HG03045 (cell line): ENCODE results near the gene KIF25.
"Not testable (repeated sequence)": the region's sequence is repeated elsewhere in the genome, so short reads cannot be mapped to it uniquely, and the experiment has no call there.

Experiments used
- ATAC-seq: cut with Tn5 transposase; IDR thresholded peaks from one replicate; pipeline ENCODE4 v1.9.1; 2021; ENCODE audit warnings: mild to moderate bottlenecking, moderate library complexity; ENCODE audit not compliant: unreplicated experiment

KIF25 gene

DNA sequence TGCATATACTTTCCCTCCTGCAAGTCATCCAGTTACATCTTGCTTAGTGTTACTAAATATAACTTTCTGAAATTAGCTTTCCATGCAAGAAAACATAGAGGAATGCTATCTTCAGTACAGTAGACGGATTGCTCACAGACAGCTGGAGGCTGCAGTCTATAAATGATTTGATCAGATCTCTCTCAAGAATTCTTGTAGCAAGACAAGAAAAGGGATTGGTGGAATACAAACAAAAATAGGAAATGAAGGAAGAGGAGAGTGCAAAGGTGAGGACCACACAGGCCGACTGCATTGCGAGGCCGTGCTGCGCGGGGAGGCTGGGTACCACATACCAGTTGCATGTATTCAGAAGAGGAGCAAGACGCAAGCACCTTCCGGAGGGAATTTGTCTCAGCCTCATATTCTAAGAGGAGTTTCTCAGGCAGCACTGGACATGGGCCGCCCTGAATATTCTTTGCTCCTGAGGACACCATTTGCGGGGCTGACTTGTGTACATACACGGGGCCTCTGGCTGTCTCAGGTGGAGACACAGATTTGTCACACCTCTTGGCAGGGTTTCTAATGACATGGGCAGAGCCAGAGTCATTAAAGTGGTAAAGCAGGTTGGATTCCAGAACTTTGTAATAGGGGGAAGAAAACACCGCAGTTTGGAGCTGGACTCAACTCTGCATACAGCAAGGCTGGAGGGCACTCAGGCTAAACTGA is 22.7 kb upstream of the KIF25 start:
- ATAC-seq = no peak

DNA sequence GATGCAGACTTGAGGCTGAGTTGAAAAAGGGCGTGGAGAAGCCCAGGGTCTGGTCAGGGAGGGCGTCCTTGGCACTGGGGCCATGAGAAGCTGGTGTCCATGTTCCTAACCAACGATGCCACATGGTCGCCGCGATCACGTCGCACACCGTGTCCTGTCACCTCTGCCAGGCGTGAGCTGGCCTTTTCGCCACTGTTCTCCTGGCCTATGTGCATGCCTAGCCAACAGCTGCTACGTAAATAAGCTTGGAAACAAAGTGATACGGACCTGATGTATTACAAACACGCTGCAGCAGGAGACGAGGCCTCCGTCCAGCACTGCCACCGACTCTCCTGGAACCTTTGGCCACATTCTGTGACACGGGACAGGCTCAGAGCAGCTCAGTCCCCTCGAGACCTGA is 22.0 kb upstream of the KIF25 start:
- ATAC-seq = no peak

DNA sequence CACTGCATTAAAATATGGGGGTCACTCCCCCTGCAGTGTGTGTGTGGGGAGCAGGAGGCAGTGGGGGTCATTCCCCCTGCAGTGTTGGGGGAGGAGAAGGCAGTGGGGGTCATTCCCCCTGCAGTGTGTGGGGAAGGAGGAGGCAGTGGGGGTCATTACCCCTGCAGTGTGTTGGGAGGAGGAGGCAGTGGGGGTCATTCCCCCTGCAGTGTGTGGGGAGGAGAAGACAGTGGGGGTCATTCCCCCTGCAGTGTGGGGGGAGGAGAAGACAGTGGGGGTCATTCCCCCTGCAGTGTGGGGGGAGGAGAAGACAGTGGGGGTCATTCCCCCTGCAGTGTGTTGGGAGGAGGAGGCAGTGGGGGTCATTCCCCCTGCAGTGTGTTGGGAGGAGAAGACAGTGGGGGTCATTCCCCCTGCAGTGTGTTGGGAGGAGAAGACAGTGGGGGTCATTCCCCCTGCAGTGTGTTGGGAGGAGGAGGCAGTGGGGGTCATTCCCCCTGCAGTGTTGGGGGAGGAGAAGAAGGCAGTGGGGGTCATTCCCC is 21.3 kb upstream of the KIF25 start:
- not testable (repeated sequence) for ATAC-seq

DNA sequence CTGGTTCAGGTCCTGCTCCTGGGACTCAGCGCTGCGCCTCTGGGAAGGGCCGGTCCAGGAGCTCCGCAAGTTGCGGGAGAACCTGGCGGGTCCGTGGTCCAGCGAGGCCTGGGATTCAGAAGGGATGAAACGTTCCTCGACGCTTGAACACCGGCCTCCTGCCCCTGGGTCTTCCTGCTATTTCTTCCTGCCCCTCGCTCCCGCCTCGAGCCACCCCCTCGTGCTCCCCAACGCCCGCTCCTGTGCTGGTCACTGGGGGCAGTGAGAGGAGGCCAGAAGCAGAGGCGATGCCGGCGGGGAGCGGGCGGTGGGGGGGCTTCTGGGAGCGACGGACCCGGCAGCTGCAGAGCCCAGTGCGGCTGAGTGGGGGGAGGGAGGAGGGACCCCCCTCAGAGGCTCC is 20.8 kb upstream of the KIF25 start:
- ATAC-seq = no peak

DNA sequence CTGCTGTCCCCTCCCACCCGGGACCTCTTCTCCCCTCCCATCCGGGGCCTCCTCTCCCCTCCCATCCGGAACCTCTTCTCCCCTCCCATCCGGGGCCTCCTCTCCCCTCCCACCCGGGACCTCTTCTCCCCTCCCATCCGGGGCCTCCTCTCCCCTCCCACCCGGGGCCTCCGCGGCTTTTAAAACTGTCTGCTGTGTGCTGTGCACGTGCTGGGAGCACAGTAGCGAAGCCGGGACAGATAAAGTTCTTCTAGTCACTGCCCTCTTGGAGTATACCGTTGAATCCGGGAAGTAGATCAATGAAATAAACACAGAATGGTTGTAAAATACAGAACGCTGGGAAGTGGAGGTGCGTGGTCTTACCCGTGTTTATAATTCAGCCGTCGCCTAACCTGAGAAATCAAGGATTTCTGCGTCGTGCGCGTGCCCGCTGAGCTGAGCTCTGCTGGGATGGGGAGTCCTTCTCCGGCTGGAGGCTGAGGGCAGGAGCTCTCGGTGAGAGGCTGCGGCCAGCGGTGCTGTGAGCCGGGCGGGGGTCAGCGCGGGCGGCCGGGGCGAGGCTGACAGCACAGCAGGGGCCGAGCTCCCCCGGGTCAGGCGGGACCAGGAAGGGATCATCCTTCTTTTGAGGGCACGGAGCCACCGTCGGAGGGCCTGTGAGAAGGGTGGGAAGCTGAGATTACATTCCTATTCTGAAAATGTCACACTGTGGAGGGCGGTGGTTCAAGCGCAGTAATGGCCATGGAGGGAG is 19.6 kb upstream of the KIF25 start:
- no peak for ATAC-seq

DNA sequence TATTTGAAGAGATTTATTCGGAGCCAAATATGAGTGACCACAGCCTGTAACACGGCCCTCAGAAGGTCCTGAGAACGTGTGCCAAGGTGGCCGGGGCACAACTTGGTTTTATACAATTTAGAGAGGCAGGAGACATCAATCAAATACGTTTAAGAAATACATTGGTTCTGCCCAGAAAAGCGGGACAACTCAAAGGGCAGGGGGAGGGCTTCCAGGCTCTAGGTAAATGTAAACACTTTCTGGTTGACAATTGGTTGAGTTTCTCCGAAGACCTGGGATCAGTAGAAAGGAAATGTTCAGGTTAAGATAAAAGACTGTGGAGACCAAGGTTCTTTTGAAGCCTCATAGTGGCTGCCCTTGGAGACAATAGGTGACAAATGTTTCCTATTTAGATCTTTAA is 18.9 kb upstream of the KIF25 start:
- no peak for ATAC-seq

DNA sequence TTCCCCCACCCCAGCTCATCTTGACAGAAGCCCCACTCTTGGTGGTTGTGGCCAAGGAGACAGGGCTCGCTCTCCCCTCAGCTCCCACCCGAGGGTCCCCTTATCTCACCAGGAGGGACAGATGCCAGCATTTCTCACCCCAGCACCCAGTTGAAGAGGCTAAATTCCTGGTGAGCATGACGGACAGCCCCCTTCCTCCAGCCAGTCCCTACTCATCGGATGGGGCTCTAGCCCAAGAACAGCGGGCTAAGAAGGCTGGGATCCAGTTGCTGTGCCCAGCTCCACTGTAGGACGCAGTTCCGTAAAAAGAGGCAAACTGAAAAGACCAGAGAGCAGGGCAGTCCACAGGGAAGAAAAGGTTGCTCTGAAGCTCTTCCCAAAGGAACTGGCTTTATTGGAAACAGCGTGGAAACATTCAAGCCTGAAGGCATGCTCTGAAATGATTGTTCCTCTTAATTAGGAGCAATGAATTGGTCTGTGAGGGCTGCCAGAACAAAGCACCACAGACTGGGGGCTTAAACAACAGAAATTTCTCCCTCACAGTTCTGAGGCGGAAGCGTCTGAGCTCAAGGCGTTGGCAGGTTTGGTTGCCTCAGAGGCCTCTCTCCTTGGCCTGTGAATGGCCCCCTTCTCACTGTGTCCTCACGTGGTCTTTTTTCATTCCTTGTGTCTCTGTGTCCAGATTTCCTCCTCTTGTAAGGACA is 17.9 kb upstream of the KIF25 start:
- no peak for ATAC-seq

DNA sequence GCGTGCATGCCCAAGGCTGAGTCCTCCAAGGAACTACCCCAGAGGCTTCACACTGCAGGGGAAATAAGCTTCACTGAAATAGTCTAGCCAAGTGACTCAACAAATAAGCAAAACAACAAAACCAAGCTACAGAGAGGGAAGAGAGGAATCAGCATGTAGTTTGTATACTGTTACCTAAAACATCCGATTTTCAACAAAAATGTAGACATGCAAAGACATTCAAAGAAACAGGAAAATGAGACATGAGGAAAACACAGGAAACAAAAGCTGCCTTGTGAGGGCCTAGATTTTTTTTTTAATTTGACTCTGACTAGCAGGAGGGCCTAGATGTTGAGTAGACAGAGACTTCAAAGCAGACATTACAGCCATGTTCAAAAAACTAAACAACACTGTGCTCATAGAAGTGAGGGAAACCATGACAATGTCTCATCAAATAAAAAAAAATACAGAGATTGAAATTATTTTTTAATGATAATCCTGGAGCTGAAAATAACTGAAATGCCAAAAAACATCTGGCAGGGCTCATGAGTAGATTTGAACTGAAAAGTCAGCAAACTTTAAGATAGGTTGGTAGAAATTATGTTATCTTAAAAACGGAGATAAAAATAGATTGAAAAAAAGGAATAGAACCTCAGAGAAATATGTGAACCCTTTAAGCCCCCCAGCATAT is 16.4 kb upstream of the KIF25 start:
- no peak for ATAC-seq

DNA sequence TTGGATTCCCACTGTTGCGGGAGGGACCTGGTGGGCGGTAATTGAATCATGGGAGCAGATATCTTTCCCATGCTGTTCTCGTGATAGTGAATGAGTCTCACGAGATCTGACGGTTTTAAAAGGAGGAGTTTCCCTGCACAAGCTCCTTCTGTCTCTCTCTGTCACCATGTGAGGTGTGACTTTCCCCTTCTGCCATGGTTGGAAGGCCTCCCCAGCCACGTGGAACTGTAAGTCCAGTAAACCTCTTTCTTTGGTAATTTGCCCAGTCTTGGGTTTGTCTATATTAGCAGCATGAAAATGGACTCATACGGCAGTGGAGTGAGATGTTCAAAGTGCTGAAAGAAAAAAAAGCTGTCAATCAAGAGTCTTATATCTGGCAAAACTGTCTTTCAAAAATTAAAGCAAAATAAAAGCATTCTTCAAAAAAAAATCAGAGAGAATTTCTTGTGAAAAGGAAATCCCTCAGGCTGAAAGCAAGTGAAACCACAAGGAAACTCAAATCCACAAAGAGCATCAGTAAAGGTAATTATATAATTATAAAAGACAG is 15.5 kb upstream of the KIF25 start:
- ATAC-seq = no peak

DNA sequence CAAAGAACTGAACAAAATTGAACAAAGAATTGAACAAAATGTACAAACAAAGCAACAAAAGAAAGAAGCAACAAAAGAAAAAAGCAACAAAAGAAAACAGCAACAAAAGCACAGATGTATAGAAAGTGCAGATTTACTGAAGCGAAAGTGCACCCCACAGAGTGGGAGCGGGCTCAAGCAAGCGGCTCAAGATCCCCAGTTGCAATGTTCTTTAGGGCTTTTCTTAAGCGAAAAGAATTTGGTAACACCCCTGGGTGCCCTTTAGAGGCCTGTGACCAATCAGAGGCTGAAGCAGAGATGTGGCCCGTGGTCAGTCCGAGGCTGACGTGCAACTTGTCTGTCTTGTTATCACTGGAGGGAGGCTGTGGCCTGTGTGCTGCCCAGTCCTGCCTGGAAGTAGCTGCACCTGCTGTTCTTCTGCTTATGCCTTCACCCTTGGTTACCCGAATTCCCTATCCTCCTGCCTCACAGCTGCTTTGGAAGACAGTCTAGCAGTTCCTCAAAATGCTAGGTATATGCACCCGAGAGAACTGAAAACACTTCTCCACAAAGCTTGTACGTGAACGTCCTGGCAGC is 13.2 kb upstream of the KIF25 start:
- no peak for ATAC-seq

DNA sequence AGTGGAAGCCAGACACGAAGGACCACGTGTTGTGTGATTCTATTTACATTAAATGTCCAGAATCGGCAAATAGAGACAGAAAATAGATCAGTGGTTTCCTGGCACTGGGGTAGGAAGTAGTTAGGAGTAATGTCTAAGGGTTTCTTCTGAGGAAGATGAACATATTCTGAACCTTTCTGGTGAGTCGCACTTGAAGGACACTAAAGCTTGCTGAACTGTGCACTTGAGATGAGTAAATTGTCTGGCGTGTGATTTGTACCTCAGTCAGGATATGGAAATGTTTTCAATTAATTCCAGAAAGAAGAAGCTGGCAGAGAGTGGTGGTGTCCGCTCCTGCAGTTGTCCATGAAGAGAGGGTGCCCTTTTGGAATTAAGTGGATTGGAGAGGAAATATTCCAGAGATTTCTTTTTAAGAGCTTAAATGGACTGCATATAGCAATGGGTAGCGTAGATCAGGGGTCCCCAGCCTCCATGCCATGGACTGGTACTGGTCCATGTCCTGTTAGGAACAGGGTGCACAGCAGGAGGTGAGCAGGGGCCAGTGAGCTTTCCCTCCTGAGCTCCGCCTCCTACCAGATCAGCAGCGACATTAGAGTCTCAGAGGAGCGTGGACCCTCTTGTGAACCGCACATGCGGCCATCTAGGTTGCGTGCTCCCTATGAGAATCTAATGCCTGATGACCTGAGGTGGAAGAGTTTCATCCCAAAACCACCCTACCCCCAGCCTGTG is 12.4 kb upstream of the KIF25 start:
- no peak for ATAC-seq

DNA sequence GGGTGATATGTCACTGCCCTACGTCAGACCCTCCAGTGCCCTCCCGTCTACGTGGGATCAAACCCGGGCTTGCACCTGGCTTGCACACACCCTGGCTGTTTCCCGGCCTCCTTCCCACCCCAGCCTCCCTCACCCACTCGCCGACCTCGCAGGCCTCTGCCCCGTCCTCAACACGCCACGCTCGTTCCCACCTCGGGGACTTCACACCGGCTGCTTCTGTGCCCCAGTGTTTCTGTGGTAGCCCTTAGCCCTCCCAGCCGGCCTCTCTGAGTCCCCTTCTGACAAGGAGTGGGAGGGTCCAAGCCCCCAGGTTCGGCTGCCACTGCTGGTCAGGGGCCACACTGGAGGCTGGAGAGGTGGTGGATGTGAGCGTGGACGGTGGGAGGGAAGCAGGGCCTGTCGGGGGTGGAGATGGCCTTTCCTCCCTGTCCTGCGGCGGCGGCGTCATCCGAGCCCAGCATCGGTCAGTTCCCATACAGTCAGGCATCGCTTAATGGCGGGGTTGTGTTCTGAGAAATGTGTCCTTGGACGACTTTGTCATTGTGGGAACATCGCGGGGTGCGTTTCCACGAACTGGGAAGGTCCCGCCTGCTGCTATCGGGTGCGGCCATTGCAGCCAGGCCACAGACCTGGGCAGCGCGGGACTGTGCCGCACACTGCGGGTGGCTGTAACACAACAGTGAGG is 11.4 kb upstream of the KIF25 start:
- ATAC-seq = no peak

DNA sequence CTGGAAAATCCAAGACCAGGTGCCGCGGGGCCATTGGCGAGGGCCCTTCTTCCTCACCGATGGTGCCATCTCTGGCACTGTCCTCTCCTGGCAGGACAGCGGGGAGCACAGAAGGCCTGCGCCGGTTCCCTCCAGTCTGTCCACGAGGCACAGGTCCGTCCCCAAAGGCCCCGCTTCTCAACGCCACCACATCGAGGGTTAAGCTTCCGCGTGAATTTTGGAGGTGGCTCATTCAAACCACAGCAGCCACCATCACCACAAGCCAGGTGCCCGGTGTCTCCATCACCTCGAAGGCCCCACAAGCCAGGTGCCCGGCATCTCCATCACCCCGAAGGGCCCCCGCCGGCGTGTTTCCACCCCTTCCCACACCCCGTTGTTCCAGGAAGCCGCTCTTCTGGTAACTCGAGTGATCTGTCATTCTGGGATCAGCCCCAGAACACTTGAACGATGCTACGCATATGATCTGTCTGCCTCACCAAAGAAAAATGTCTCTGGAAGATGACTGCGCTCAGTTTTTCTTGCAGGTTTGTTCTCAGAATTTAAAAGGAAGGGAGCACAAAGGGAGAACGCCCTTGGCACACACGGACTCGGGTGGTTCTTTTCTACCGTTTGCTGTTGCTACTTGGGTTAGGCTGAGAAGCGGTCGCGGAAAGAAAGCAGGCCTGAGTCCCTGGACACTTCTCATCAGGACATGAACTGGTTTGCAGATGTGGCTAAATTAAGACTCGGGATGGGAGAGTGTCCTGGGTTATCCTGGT is 9.9 kb upstream of the KIF25 start:
- no peak for ATAC-seq

DNA sequence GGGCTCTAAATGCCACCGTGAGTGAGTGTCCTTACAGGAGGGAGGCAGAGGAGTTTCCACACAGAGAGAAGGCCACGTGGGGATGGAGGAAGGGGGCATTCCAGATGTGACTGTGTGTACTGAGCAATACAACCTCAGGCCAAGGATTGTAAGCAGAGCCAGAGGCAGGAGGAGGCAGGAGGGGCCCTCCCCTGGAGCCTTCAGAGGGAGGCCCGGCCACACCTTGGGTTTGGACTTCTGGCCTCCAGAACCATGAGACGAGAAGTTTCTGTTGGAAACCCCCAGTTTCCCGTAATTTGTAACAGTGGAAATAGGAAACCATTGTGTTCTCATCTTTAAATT is 9.3 kb upstream of the KIF25 start:
- no peak for ATAC-seq

DNA sequence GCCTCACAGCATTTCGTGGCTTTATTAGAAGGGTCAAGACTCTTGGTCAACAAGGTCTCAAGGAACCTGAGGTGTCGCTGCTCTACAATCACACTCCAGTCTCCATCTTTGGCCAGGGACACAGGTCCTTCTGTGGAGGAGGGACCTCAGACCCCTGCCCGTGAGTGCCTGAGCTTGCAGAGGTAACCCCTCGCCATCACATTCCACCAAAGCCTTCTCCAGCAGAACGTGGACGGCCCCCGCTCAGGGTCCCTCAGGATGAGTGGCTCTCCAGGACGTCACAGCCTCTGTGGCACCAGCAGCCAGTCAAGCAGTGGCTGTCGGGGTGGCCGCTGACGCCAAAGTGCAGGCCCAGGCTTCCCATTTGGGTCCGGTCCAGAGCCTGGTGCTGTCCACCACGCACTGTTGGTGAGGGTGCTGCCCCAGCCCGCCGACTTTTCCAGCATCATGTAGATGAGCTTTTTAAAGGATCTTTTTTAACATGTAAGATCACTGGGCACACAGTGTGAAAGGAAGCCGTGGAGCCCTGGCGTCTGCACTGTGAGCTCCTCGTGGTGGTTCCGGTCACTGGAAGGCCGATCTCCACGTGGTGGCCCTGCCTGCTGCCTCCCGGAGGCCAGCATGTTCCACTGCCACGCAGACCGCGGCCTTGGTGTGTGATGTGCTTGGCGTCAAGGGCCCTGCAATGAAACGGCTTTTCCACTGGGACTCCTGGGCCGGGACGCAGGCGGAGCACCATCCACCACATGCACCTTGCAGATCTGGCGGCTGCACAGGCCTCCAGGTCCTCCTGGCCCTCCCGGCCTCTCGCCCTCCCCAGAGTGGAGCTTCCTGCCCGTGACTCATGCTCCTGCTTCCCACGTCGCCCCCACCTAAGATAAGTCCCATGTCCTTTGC is 8.3 kb upstream of the KIF25 start:
- ATAC-seq = no peak

DNA sequence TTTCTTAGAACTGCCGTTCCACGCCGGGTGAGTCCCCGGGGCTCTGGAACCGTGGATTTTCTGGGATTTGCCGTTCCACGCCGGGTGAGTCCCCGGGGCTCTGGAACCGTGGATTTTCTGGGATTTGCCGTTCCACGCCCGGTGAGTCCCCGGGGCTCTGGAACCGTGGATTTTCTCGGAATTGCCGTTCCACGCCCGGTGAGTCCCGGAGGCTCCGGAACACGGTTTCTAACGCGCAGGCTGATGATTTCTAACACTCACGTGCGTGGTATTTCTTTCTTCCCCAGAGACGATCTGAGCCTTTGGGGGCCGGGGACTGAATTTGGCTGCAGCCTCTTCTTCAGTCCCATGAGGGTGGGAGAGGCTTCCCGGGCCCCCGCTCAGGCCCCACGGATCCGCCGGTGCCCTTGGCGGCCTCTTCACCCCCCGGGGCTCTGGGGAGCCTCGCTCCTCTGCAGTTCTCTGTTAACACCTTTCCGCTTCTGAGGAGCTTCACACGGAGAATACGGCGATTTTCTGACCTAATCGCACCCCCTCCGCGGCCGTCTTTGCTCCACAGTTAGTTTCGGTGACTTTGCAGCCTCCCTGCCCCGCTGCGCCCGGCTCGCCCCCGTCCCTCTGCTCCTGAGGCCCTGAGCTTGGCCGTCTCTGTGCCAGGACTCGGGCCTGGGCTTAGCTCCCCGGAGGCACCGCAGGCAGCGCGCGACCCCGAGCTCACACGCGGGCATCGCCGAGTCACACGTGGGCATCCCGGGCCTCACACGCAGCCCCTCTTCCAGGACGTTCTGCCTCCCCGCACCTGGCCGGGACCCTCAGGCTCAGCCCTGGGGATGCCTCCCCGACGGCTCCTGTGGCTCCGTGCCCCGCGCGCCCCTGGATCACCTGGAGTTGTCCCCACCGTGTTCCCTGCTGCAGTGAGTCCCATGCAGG is 7.2 kb upstream of the KIF25 start:
- no peak for ATAC-seq

DNA sequence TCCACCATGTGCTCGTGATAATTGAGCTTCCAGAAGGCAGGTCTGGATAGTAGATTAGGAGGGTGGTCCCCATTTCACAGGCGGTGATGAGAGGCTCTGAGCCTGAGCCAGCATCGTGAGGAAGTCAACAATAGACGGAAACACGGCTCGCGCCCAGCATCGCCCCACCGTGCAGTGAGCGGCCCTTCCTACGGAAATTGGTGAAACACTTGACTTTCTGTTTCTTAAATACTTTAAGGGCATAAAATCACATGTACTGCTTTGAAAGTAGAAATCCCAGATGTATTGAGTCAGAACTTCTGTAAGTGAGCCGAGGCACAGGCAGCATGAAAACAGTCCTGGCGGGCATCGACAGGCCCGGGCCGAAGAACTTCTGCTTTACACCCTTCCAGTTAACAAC is 4.3 kb upstream of the KIF25 start:
- no peak for ATAC-seq
